ENCODE results near the gene MRPS34.

MRPS34 gene

DNA sequence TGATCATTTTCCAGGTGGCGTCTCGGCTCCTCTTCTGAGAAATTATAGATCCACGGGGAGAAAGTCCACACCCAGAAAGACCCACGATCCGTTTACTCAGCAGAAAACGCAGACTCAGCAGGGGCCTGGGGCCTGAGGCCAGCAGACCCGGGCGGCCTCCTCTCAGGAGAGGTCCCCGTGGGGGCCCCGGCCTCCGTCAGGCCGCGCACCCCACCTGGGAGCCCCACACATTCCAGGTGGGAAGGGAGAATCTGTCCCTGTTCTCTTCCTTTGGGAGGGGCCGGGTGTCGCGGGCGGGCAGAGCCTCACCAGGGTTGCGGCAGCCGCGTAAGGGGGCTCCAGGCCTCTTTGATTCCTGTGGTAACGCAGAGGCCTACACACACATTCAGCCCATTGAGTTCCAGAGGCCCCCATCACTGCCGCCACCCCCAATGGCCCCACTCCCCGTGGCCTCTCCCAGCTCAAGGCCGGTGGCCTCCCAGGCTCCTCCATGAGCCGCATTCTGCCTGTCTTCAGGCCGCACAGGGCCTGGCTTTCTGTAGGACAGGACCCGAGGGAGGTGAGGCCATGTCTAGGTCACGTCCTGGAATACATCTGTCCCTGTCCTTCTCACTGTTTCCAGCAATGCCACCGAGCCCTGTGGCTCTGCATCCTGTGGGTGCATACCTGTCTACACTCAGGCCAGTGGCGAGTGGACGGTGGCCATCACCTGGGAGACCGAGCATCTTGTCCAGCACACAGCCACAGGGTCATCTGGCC lies 22.2 kb upstream of the MRPS34 start:
- no peak for DNase-seq (ENCODE audit: low read depth in 2 of 2)

DNA sequence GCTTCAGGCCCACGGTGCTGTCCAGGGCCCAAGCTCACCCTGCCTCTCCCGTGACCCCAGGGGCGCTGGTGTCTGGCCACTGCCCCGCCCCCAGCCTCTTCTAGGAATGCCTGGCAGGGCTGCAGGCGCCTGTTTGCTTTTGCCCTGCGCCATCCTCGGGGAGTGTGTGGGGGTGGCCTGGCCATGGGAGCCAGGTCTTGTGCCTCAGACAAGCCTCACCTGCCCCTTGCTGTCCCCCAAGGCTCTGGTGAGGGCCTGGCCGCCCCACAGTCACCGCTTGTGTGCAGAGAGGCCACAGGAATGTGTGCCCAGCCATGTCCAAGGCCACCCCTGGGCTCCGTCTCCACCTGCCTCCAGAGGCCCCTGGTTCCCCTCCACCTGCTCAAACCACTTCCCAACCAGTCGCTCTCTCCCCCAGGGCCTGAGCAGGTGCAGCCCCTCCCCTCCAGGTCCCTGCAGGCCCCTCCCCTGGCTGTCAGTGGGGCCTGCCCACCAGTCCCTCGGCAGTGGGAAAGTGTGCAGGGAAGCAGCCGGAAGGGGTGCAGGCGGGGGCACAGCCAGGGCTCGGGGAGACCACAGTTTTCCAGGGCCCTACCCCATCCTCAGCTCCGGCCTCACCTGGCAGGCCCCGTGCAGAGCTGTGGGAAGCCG lies 21.4 kb upstream of the MRPS34 start:
- no peak for DNase-seq (ENCODE audit: low read depth in 2 of 2)

DNA sequence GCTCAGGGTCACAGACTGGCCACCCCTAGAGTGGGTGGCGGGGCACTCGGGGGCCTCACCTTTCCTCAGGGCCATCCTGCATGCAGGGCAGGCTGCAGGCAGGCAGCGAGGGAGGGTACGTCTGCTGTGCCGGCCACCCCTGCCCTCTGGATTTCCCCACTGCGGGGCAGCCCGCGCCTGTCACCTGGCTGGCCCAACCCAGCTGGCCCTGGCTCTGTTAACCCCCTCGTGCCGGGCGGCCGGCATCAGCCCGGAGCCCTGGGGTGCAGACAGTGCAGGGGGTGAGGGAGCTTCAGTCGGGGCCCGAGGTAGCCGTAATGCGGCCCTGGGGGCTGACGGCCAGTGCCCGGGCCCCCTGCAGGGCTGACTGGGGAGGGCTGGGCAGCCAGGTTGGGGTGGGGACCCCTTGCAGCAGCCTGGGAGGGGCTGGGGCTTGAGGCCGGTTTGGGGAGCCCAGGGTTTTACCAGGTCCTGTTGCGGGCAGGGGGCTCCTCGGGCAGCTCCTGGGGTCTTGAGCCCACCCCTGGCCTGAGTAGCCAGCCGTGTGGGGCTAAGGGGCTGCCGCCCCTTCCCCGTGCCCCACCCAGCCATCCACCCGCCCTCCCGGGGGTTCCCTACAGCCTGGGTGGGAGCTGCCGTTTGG lies 20.8 kb upstream of the MRPS34 start, which contains the start of gene IGFALS:
IGFALS (minus strand) TSS at position 128 of the 643 bp plus-strand sequence; CDS start at position 75, 53 bp downstream.
- no peak for DNase-seq (ENCODE audit: low read depth in 2 of 2)

DNA sequence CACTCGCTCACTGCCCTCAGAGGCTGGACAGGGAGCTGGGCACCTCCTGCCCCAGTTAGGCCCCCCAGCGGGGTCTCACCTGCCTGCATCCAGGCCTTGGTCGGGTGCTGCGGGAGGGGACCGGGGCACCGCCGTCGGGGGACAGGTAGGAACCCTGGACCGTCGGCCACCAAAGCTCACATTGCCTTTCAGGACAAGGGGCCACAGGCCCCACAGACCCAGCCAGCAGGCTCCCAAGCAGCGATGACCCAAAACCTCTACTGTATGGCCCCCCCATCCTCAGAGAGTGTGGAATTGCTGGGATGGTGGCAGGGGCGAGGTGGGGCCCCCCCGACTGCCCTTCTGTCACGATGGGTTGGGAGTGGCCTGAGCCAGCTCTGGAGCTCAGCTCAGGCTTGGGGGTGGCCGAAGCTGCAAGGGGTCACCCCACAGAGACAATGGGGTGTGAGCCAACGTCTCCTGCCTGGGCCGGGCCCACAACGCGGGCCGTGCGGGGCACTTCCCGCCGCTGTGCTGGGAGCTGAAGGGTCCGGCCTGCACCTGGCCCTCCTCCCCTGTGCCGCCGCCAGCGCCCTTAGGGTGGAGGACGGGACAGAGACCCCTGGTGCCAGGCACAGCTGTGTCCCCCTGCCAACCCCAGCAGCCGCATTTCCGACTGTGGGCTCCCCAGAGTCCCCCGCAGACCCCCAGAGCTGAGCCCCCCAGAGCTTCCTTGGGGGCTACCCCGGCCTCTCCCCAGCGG lies 20.1 kb upstream of the MRPS34 start:
- no peak for DNase-seq (ENCODE audit: low read depth in 2 of 2)

DNA sequence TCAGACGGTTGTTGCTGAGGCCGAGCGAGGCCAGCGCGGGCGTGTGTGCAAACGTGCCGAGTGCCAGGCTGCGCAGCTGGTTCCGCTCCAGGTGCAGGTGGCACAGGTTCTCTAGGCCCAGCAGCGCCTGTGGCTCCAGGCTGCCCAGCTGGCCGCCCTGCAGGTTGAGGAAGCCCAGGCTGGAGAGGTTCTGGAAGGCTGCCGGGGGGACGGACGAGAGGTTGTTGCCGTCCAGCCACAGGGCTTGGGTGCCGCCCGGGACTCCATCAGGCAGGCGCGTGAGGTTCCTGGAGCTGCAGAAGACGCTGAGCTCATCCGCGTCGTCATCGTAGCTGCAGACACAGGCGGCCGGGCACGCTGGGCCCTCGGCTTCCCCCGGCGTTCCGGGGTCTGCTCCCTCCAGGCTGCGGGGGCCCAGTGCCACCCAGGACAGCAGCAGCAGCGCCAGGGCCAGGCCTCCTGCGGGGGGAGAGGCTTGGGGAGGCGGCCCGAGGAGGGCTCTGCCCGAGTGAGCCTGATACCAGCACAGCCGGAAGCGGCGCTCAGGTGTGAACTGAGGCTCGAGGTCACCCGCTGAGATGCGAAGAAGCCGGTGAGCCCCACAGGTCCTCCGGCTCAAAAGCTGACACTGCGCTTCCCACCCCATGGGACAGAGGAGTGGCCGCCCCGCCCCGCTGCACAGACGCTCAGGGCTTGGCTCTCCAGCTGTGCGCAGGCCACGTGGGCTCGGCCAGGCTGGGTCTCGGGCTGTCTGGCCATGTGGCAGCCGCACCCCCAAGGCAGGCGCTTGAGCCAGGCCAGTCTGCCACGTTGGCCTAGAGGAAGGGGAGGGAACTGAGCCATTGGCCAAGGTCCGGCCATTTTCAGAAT lies 19.2 kb upstream of the MRPS34 start:
- DNase-seq (ENCODE audit: low read depth in 2 of 2): no peak

DNA sequence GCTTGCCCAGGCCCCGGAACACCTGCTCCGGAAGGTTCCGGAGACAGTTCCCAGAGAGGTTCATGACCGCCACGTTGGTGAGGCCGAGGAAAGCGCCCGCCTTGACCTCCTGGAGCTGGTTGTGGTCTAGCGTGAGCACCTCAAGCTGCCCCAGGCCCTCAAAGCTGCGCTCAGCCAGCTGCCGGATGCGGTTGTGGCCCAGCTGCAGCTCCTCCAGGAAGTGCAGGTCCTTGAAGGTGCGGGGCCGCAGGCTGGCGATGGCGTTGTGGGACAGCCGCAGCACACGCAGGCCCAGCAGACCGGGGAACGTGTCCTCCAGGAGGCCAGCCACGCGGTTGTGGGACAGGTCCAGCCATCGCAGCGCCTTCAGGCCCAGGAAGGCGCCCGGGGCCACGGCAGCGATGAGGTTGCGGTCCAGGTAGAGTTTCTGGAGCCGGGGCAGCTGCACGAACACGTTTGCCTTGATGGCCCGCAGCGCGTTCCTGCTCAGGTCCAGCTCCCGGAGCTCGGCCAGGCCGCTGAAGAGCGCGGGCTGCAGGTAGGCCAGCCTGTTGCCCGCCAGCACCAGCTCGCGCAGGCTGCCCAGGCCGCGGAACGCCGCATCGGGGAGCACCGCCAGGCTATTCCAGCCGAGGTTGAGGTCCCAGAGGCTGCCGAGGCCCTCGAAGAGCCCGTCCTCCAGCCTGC lies 18.5 kb upstream of the MRPS34 start:
- no peak for DNase-seq (ENCODE audit: low read depth in 2 of 2)

DNA sequence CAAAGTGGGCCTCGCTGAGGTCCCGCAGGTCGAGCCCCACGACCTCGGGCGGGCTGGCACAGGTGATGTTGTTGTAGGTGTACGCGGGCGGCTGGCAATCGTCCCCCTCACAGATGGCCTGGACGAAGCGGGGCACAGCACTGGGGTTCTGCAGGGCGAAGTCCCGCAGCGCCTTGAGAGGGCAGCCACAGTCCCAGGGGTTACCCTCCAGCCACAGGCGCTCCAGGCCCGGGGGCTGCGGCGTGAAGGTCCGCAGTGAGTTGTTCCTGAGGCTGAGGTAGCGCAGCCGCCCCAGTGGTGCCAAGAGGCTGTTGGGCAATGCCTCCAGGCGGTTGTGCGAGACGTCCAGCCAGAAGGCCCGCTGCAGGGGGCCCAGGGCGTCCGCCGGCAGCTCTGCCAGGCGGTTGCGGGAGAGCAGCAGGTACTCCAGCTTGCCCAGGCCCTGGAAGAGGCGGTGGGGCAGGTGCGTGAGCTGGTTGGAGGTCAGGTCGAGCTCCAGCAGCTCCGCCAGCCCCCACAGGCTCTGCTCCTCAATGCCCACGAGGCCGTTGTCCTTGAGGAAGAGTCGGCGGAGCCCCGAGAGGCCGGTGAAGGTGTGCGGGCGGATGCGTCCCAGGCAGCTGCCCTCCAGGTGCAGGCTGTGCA lies 17.8 kb upstream of the MRPS34 start:
- DNase-seq (ENCODE audit: low read depth in 2 of 2): no peak

DNA sequence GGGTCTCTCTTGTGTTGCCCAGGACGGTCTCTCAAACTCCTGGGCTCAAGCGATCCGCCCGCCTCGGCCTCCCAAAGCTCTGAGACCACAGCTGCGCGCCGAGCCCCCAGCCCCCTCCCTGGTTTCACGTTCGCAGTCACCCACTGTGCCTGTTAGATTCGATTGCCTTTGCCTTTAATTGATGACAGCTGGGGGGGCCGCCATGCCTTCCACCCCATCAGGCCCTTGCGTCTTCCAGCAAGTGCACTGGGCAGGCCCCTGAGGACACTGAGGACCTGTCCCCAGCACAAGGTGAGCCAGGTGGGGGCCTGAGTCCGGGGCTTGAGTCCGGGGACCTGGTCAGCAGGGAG lies 17.3 kb upstream of the MRPS34 start:
- DNase-seq (ENCODE audit: low read depth in 2 of 2): no peak

DNA sequence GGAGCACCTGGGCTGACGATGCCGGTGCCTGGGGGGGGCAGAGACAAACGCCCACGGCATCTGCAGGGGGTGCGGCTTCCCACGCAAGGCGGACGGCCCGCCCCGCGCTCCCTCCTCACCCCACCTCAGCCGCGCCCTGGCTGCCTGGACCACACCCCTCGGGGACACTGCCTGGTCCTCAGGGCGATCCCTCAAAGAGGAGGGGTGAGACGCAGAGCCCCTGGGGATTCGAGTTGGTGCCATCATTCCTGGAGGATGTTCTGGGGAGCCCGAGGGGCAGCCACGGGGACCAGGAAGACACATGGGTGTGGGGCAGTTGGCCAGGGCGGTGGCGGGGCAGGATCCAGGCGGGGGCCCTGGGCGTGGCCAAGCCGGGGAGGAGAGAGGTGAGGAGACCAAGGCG lies 16.7 kb upstream of the MRPS34 start:
- DNase-seq (ENCODE audit: low read depth in 2 of 2): no peak

DNA sequence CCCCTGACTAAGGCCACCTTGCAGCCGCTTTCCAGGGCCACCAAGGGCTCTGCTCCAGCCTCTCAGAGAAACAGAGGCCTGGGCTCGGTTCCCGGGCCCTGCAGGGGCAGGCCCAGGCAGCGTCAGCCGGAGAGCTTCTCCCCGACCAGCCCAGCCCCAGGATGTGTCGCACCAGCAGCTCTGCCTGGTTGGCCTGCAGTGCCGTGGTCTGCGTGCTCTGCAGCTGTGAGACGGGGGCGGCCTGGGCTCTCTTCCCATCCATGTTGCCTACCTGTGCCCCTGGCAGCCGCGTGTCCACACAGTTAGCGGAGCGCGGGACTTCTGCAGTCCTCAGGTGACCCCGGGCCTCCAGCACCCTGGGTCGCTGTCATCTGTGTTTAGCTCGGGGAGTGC lies 15.8 kb upstream of the MRPS34 start:
- DNase-seq (ENCODE audit: low read depth in 2 of 2): no peak

DNA sequence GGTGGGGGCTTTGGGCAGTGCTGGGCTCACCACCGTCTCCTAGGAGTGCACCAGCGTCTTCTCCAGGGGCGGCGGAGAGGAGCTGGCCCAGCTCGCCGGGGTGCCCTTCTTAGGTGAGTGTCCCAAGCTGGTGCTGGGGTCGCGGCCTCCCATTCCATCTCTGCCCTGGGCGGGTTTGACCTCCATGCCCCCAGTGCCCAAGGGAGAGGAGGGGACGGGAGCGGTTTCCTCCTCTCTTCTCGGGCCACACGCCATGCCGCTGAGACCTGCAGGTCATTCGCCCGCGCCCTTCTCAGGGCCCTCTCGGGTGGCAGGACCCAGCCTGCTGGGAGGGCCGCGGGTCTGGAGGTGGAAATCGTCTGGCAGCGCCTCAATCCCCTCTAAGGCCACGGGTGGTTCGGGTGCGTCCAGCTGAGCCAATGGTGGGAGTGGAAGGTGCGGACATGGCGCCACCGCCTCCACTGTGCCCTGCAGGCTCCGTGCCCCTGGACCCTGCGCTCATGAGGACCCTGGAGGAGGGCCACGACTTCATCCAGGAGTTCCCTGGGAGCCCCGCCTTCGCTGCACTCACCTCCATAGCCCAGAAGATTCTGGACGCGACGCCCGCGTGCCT lies 15.3 kb upstream of the MRPS34 start:
- no peak for DNase-seq (ENCODE audit: low read depth in 2 of 2)

DNA sequence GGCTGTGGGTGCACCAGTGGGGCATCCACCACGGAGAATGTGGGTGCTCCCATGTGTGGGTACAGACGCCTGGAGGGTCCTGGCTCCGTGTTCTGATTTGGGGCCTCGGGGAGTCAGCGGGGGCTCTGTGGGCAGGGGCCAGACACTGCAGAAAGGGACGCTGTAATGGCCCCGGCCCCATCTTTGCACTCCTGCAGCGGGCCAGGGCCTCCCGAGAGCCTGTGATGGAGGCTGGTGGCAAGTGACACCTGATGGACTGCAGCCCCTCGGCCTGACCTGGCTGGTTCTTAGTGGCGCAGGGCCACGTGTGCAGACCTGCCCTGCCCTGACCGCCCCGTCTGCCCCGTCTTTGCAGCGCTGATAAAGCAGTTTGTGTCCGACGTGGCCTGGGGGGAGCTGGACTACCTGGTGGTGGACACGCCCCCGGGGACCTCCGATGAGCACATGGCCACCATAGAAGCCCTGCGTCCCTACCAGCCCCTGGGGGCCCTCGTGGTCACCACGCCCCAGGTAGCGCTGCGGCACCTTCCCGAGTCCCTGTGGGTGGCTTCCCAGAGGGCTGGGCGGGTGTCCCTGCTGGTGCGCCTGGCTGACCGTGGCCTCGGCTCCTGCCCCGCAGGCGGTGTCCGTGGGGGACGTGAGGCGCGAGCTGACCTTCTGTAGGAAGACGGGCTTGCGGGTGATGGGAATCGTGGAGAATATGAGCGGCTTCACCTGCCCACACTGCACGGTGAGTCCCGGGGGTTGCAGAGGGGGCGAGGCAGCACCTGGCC lies 14.6 kb upstream of the MRPS34 start:
- DNase-seq (ENCODE audit: low read depth in 2 of 2): no peak

DNA sequence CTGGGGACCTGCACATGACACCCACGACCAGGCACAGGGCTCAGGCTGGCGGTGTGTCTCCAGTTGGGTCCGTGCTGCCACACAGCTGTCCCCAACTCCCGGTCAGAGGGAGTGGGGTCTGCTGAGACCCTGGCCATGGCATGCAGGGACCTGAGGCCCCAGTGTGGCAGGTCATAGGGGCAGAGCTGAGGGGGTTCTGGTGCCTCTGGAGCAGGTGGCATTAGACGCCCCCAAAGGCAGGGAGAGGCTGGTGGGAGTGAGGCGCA lies 14.1 kb upstream of the MRPS34 start:
- no peak for DNase-seq (ENCODE audit: low read depth in 2 of 2)

DNA sequence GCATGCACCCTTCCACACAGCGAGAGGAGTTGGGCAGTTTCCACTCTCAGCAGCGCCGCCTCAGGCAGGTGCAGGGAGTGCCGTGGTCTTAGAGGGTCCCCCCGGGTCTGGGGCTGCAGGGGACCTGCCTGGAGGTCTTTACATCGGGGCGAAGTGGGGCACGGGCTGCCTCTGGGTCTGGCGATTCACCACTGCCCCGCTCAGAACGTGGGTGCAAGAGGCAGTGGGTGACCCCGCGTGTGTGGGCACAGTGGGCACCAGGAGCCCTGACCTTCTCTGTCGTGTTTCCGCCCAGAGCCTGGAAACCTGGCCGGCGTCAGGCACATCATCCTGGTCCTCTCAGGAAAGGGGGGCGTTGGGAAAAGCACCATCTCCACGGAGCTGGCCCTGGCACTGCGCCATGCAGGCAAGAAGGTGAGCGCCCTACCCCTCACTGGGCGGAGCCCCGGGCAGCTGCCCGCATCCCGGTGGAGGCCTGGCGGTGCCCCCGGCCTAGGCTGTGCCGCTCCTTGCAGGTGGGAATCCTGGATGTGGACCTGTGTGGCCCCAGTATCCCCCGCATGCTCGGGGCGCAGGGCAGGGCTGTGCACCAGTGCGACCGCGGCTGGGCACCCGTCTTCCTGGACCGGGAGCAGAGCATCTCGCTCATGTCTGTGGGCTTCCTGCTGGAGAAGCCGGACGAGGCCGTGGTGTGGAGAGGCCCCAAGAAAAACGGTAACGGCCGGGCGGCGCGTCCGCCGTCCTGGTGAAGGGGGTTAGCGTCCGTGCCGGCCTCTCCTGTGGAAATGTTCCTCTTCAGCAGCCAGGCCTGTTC lies 13.5 kb upstream of the MRPS34 start:
- DNase-seq (ENCODE audit: low read depth in 2 of 2): no peak

DNA sequence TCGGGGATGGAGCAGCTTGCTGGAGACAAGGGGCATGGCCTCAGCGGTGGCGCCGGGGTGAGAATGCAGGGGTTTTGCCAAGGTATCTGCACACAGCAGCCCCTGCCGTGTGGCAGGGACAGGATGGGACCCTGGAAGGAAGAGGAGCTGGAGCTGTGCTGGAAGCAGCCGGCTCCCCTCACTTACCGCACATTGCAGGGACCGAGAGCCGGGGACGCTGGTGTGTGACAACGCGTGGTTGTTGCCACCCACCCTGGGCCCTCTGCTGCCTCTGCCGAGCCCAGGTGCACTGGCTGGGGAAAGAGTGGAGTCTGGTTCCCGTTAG lies 12.9 kb upstream of the MRPS34 start:
- DNase-seq (ENCODE audit: low read depth in 2 of 2): no peak

DNA sequence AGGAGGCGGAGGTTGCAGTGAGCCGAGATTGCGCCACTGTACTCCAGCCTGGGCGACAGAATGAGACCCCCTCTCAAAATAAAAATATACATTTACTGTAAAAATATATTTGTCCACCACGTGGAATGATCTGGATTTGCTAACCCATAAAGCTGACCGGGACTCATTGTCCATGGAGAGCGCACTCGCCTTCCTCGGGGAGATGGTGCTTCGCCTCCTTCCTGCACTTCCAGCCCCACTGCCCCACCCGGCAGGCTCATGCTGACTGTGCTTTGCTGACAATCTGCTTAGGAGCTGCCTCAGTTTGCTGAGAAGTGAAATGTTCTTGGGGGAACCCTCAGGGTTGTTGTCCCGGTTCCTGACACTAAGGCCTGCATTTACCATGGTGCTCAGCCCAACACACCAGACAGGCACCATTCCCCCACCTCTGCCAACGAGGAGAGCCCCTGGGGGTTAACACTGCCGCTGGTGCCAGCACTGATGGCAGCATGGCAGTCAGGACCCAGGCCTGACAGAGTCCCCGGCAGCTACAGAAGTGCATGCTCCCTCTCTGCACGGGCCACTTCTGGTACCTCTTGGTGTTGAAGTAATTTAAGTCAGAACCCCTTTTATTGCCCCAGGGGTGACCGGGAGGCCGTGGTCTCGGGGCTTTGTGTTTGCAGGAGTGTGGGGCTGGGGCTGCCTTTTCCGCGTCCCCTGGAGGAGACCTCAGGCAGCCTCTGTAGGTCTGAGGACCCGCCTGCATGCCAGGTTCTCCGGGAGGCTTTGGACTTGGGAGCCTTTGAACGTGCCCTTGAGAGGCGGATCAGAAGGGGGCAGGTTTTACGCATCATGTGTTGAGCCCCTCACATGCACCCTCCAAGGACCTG lies 12.3 kb upstream of the MRPS34 start:
- no peak for DNase-seq (ENCODE audit: low read depth in 2 of 2)

DNA sequence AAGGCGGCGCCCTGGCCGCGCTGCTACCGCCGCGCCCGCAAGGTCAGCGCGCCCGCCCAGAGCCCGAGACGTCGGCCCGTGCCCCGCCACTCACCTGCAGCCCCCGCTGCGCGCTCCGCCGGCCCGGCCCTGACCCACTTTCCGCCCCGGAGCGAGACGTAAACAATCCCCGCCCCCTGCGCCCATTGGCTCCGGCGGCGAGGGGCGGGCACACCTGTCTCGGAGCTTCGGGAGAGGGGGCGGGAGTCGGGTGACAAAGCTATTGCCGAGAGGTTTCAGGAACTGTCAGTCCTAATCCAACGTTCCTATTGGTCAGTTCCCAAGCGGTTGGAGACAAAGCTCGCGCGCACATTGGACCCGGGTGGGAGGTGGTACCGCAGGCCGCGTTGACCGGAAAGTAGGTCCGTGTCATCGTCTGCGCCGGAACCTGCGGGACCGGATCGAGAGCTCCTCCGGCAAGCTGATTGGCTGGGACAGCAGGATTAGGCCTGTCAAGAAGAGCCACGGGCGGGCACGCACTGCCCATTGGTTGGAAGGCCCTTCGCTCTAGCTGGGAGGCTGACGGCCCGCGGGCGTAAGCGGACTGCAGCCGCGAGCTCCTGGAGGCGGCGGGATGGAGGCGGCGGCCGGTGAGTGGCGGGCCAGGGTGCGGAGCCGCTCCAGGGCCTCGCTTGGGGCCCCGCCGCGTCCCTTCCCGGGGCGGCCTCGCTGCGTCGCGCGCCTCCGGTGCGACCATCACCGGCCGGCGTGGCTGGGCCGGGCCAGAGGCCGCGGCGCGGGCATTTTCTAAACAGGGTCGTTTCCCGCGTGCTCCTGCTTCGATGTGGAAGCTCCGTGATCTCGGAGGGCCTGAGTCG lies 9.7 kb upstream of the MRPS34 start, which contains the start of the genes NUBP2 and SPSB3:
NUBP2 (plus strand) TSS at position 553 of the 857 bp plus-strand sequence; CDS start at position 614, 61 bp downstream.
SPSB3 (minus strand) TSS at position 164 of the 857 bp plus-strand sequence. CDS start 1,088 bp downstream, outside the sequence.
- peak; percentile 91 to 97 for DNase-seq (ENCODE audit: low read depth in 2 of 2)

Measured in activated CD8-positive, alpha-beta memory T cell treated with anti-CD3 and anti-CD28 coated beads for 4 hours (primary cell).